HEK293T (cell line): ENCODE measurements around the gene SETD6.

Experiments used
- ARNT ChIP-seq: fragments of 450-650 bp; IDR thresholded peaks from 2 replicates; pipeline ENCODE4 v1.6.1; 2017; ENCODE audit warnings: mild to moderate bottlenecking
- BHLHE40 ChIP-seq: fragments of 450-650 bp; IDR thresholded peaks from 2 replicates; pipeline ENCODE4 v1.6.1; 2016; ENCODE audit warnings: mild to moderate bottlenecking, moderate library complexity, borderline replicate concordance
- ELF4 ChIP-seq: fragments of 450-650 bp; IDR thresholded peaks from 2 replicates; pipeline ENCODE4 v1.6.1; 2017; ENCODE audit warnings: antibody characterized with exemption
- FOXA1 ChIP-seq: fragments of 450-650 bp; IDR thresholded peaks from 2 replicates; pipeline ENCODE4 v1.6.1; 2016; ENCODE audit warnings: mild to moderate bottlenecking
- FOXM1 ChIP-seq: fragments of 450-650 bp; IDR thresholded peaks from 2 replicates; pipeline ENCODE4 v1.6.1; 2017; ENCODE audit warnings: mild to moderate bottlenecking, borderline replicate concordance
- L3MBTL2 ChIP-seq: fragments of 450-650 bp; conservative IDR thresholded peaks from 2 replicates; pipeline ENCODE4 v1.6.1; 2016; ENCODE audit warnings: mild to moderate bottlenecking
- LEF1 ChIP-seq: fragments of 450-650 bp; IDR thresholded peaks from 2 replicates; pipeline ENCODE4 v1.6.1; 2017; ENCODE audit warnings: mild to moderate bottlenecking, borderline replicate concordance
- SP1 ChIP-seq: fragments of 450-650 bp; IDR thresholded peaks from 2 replicates; pipeline ENCODE4 v1.6.1; 2017
- SUZ12 ChIP-seq: fragments of 450-650 bp; IDR thresholded peaks from 2 replicates; pipeline ENCODE4 v1.6.1; 2016; ENCODE audit warnings: mild to moderate bottlenecking
- TARDBP ChIP-seq: fragments of 450-650 bp; IDR thresholded peaks from 2 replicates; pipeline ENCODE4 v1.6.1; 2016

DNA sequence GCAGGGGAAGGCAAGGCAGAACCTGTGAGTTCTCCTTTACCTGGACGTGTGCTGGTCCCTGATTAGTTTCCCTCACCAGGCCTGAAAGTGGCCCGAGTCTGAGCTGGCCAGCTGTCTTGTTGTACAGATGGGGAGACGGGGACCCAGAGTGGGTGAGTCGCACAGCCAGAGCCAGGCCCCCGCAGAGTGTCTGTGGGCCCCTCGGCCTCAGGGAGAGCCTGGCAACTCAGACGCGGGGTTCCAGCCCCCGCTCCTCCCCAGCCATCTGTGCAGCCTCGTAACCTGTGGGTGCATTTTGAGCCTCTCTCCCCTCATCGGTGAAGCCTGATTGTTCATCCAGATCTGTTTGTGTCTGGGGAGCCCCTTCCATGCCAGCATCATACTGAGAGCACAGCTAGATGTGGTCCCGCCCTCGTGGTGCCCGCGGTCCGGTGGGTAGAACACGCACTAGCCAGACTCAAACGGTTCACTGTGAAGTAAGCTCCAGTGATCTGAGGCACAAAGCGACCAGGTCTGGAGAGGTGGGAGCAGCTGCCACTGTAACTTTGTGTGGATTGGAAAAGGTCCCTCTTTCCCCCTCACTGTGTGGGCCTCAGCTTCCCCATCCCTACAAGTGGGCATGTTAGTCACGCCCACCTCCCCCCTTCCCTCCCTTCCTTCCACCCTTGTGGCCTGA, 21.4 kb upstream of the SETD6 start:
- TF ChIP-seq FOXA1, result no peak
- TF ChIP-seq BHLHE40, result no peak
- no peak for TF ChIP-seq SUZ12
- no peak for TF ChIP-seq LEF1
- TF ChIP-seq L3MBTL2, result no peak
- TF ChIP-seq SP1, result no peak
- no peak for TF ChIP-seq FOXM1
- no peak for TF ChIP-seq ARNT
- TF ChIP-seq TARDBP, result no peak
- TF ChIP-seq ELF4, result no peak
